BE2C (cell line): ENCODE results near the gene POU6F2.

ENCODE experiments used
- DNase-seq: peaks from one replicate; pipeline ENCODE4 v3.0.0-alpha.2; 2020
- H3K27me3 ChIP-seq: fragments of 250-450 bp; sonication (Bioruptor Pico); 2 replicates; pipeline ENCODE4 v1.5.1; 2020; ENCODE audit warnings: mild to moderate bottlenecking
- H3K36me3 ChIP-seq: fragments of 250-450 bp; sonication (Bioruptor Pico); 2 replicates; pipeline ENCODE4 v1.5.1; 2020; ENCODE audit warnings: mild to moderate bottlenecking
- H3K4me1 ChIP-seq: fragments of 250-450 bp; sonication (Bioruptor Pico); 2 replicates; pipeline ENCODE4 v1.5.1; 2020
- H3K4me3 ChIP-seq: 2 replicates; pipeline ENCODE4 v1.5.1; 2011; ENCODE audit warnings: low read depth, low read length
- H3K9me3 ChIP-seq: fragments of 250-450 bp; sonication (Bioruptor Pico); 2 replicates; pipeline ENCODE4 v1.5.1; 2020
- CTCF ChIP-seq: IDR thresholded peaks from 2 replicates; pipeline ENCODE4 v1.5.1; 2012; ENCODE audit warnings: mild to moderate bottlenecking, low read depth, low read length

POU6F2 gene

GRCh38 chr7:39125846-39126245 is 148.1 kb downstream of the POU6F2 start:
- H3K4me1 ChIP-seq = no peaks in the 10 kb centered on the region
- H3K4me3 ChIP-seq = no peak overlapping the region
- TF ChIP-seq CTCF = no peak
- no peaks in the 10 kb centered on the region for H3K9me3 ChIP-seq
- H3K27me3 ChIP-seq = peaks cover 3% of the 10 kb centered on the region; the same call in 1 of the 2 replicates
- DNase-seq = no peak
- no peaks in the 10 kb centered on the region for H3K36me3 ChIP-seq

- Histone ChIP-seq H3K9me3 (no peaks in the 10 kb centered on the region), H3K27me3 (peaks cover 2% of the 10 kb centered on the region; the same call in 1 of the 2 replicates), H3K4me1 (no peaks in the 10 kb centered on the region), H3K4me3 (no peak overlapping the region), H3K36me3 (no peaks in the 10 kb centered on the region)
- no peak for TF ChIP-seq CTCF
- DNase-seq = no peak
Measured at GRCh38 chr7:39127058-39127457, 149.3 kb downstream of the POU6F2 start.

GRCh38 chr7:39128287-39128843 is 150.7 kb downstream of the POU6F2 start:
- Histone ChIP-seq H3K9me3 (no peaks in the 10 kb centered on the region), H3K4me1 (no peaks in the 10 kb centered on the region), H3K36me3 (no peaks in the 10 kb centered on the region), H3K4me3 (no peak overlapping the region), H3K27me3 (peaks cover 2% of the 10 kb centered on the region; the same call in 1 of the 2 replicates)
- TF ChIP-seq CTCF = no peak
- no peak for DNase-seq

GRCh38 chr7:39130274-39130673 is 152.6 kb downstream of the POU6F2 start:
- no peak for DNase-seq

GRCh38 chr7:39130857-39131526 is 153.3 kb downstream of the POU6F2 start:
- Histone ChIP-seq H3K4me3 (no peak overlapping the region), H3K27me3 (peaks cover 2% of the 10 kb centered on the region; the same call in 1 of the 2 replicates), H3K9me3 (no peaks in the 10 kb centered on the region), H3K4me1 (no peaks in the 10 kb centered on the region), H3K36me3 (no peaks in the 10 kb centered on the region)
- DNase-seq = no peak
- TF ChIP-seq CTCF = no peak

More at GRCh38 chr7:39130274-39130673, 152.6 kb downstream of the POU6F2 start:
- no peak for TF ChIP-seq CTCF
- H3K9me3 ChIP-seq = no peaks in the 10 kb centered on the region
- H3K4me1 ChIP-seq = no peaks in the 10 kb centered on the region
- peaks cover 2% of the 10 kb centered on the region; the same call in 1 of the 2 replicates for H3K27me3 ChIP-seq
- no peaks in the 10 kb centered on the region for H3K36me3 ChIP-seq
- H3K4me3 ChIP-seq = no peak overlapping the region

GRCh38 chr7:39132306-39132705 is 154.6 kb downstream of the POU6F2 start:
- Histone ChIP-seq H3K4me1 (no peaks in the 10 kb centered on the region), H3K27me3 (peaks cover 2% of the 10 kb centered on the region; the same call in 1 of the 2 replicates), H3K36me3 (no peaks in the 10 kb centered on the region), H3K4me3 (no peak overlapping the region), H3K9me3 (no peaks in the 10 kb centered on the region)
- no peak for TF ChIP-seq CTCF
- DNase-seq = no peak
